GM15510 (cell line): ENCODE data around the gene RER1.

Experiments
- POLR2A ChIP-seq: IDR thresholded peaks from 3 replicates; pipeline ENCODE4 v1.6.1; 2011; ENCODE audit warnings: borderline replicate concordance; ENCODE audit not compliant: insufficient read length; ENCODE audit errors: extremely low read depth

The RER1 gene

GRCh38 chr1:2391041-2391930 lies at the start of gene RER1, which contains the start of gene MORN1:
Gene RER1, plus strand, starts transcription at chr1:2391841. Its CDS starts 3,950 bp downstream, at chr1:2395791.
Gene MORN1, minus strand, starts transcription at chr1:2391554. Its CDS starts 21 bp downstream, at chr1:2391533.
- peak; percentile 84 for TF ChIP-seq POLR2A

- TF ChIP-seq POLR2A, result no peak
Observed at GRCh38 chr1:2342384-2343022, 49.1 kb upstream of the RER1 start.

GRCh38 chr1:2343023-2343935 lies 48.4 kb upstream of the RER1 start:
- TF ChIP-seq POLR2A, result no peak

GRCh38 chr1:2344121-2344681 lies 47.4 kb upstream of the RER1 start:
- no peak for TF ChIP-seq POLR2A

- no peak for TF ChIP-seq POLR2A
Observed at GRCh38 chr1:2344744-2345296, 46.8 kb upstream of the RER1 start.

GRCh38 chr1:2345297-2346075 lies 46.2 kb upstream of the RER1 start:
- no peak for TF ChIP-seq POLR2A

GRCh38 chr1:2346691-2347408 lies 44.8 kb upstream of the RER1 start:
- TF ChIP-seq POLR2A, result no peak

- TF ChIP-seq POLR2A, result no peak
Observed at GRCh38 chr1:2347409-2347785, 44.2 kb upstream of the RER1 start.

GRCh38 chr1:2347896-2348295 lies 43.7 kb upstream of the RER1 start:
- no peak for TF ChIP-seq POLR2A

- no peak for TF ChIP-seq POLR2A
Observed at GRCh38 chr1:2348346-2349325, 43.0 kb upstream of the RER1 start.

GRCh38 chr1:2349806-2350205 lies 41.8 kb upstream of the RER1 start:
- no peak for TF ChIP-seq POLR2A

- TF ChIP-seq POLR2A, result no peak
Observed at GRCh38 chr1:2350501-2350900, 41.1 kb upstream of the RER1 start.

GRCh38 chr1:2350911-2351655 lies 40.6 kb upstream of the RER1 start:
- TF ChIP-seq POLR2A, result no peak
